ENCODE measurements around the gene CPEB4.

The CPEB4 gene

GRCh38 chr5:173859408-173860159 is 28.6 kb upstream of the CPEB4 start:
- no peak for DNase-seq (ENCODE audit: low spot score)

- DNase-seq (ENCODE audit: low spot score) = no peak
Observed at GRCh38 chr5:173862047-173862477, 26.1 kb upstream of the CPEB4 start.

GRCh38 chr5:173863359-173863758 is 24.8 kb upstream of the CPEB4 start:
- DNase-seq (ENCODE audit: low spot score) = no peak

DNA sequence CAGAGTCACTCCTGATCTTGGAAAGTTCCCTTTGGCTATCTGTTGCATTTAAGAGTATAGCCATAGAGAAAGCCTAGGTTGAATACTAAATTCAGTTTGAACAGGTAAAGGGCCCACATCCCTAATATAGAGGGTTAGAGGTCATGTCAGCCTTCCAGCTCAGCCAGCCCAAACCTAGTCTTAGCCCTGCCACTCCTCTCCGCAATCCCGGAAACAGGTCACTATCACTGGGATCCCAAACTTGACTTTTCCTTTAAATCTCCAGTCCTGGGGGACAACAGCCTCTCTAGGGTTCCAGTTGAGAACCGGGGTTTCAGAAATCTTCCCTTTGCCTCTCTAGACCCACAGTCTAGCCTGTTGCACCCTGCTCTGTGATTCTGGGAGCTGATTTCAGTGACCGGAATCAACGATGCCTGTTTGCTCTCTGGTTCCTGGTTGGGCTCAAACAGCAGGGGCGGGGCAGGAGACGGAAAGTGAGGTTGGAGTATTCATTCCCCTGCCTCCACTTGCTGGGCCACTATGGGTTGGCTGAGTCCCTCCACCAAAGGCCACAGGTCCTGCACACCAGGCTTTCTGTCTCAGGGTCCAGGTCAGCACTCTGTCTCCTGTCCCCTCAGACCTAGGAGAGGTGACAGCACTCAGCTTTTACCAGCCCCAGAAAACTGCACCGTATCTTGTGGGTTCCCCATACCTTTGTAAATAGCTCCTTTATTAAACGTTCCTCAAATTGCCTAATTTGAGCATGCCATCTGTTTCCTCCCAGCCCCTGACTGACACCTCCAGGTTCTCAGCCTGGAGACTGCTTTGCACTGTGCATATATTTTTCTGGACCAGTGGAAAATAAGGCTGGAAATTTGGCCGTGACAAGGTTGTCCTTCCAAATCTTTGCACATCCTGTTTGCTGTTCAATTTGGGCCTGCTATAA is 23.8 kb upstream of the CPEB4 start:
- no peak for DNase-seq (ENCODE audit: low spot score)

GRCh38 chr5:173866243-173866857 is 21.8 kb upstream of the CPEB4 start:
- no peak for DNase-seq (ENCODE audit: low spot score)

DNA sequence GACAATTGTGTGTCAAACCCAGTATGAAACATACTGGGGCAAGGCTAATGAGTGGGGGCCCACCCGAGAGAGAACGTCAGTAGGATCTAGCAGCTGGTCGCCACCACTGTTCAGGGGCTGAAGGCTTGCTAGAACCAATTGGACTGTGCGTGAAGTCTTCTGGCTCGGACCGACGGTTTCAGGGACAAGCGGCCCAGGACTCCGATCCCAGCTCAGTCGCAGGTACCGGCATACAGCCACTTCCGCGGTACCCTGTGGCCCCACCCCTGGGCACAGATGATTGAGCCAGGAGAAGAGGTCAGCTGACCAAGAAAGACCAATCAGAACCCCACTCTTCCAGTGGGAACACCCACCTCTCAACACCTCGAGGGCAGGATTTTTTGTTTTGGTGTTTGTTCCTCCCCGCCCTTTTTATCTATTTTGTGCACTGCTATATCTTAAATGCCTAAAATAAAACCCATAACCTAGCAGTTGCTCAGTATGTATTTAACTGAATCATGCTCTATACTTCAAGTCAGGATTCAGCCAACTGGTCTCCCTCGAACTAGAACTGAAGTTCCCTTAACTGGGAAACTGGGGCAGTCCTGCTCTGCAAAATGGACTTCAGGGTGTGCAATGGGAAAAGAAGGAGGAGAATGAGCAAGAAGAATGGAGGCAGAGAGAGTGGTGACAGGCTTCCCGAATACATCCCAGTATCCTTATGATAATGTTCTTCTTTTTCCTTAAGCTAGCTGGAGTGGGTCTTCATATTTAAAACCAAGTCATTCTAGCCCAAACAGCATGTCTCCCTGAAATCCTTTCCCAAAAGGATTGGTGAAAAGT is 21.1 kb upstream of the CPEB4 start:
- no peak for DNase-seq (ENCODE audit: low spot score)

GRCh38 chr5:173868096-173868880 is 19.9 kb upstream of the CPEB4 start:
- no peak for DNase-seq (ENCODE audit: low spot score)

- no peak for DNase-seq (ENCODE audit: low spot score)
Observed at GRCh38 chr5:173869316-173869715, 18.8 kb upstream of the CPEB4 start.

DNA sequence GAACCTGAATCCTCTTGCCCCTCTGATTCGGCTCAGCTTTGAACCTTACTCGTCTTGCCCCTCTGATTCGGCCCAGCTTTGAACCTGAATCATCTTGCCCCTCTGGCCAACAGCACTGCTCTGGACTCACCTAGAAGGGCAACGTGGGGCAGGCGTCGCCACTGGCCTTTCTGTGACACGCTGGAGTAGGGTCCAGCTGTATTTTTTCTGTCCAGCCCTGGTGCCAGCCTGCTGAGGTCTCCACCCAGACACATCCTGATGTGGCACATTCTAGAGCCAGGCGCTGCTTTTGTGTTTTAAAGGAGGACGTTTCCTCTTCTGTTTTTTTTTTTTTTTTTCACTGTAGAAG is 15.2 kb upstream of the CPEB4 start:
- no peak for DNase-seq (ENCODE audit: low spot score)

GRCh38 chr5:173873306-173873922 is 14.7 kb upstream of the CPEB4 start:
- DNase-seq (ENCODE audit: low spot score) = no peak

DNA sequence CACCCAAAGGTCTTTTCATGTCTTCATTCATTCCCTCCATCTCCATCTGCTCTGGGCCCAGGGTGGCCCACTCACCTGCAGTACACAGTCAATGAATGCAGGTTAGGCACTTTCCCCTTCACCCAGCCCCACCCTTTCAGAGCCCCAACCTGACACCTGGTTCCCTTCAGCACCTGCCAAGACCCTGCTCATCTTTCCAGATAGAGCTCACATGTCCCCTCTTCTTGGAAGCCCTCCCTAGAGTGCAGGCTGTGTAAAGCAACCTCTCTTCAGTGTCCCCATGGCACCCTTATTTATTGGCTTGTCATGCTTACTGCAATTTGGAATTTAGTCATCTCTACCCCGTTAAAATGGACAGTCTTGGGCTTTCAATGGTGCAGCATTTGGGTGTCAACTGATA is 13.0 kb upstream of the CPEB4 start:
- DNase-seq (ENCODE audit: low spot score) = no peak

DNA sequence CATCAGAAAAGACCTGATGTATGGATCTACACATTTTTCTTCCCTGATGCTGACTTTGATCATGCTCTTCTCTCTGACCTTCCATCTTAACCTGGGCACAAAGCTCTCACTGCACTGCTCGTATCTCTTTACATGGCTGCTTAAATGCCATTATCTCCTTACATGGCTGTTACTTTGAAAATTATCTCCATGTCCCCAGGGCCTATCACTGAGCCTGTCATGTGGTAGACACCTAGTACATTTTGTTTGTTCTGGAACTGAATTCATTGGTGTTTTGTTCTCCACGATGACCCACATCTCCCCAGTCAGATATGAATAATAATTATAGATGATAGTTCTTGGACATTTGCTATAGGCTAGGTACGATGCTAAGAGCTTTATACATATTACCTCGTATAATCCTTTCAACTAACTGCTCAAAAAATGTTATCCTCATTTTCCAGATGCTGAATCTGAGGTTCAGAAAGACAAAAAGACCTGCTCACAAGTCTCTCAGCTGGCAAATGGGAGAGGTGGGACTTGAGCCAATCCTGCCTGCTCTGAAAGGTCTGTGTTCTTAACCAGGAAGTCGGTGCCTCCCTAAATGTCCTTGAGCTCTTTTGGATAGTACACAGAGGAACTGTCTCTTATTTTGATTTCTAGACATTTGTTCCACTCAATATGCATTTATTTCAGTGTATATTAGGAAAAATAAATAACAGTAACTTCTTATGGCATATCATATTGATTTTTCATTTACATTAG is 9.8 kb upstream of the CPEB4 start:
- no peak for DNase-seq (ENCODE audit: low spot score)

DNA sequence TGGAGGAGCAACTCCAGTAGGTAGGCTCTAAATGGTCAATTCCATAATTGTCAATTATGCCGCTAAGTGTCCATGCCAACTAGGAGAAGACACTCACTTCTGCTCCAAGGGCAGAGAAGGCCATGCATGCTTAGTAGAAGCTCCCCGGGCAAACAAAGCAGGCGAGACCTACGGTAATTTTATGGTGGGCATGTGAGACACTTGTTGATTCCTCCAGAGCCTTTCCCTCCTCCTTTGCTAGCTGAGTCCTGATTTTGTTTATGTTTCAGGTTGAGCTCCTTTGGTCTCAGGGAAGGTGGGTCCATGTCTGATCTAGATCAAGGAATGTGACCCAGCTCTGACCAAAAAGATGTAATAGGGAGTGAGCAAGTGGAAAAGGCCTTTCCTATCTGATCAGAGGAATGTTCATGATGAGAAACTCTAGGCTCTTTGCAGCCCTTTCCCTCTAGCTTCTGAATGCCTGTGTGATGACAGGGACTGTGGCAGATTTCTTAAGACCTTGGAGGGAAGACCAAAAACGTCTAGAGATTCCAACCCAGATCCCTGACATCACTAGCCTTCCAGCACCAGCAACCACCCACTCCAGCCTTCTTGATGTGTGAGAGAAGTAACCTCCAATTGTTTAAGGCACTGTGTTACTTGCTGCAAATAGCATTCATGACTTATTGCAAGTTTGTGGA is 7.7 kb upstream of the CPEB4 start:
- DNase-seq (ENCODE audit: low spot score) = no peak

DNA sequence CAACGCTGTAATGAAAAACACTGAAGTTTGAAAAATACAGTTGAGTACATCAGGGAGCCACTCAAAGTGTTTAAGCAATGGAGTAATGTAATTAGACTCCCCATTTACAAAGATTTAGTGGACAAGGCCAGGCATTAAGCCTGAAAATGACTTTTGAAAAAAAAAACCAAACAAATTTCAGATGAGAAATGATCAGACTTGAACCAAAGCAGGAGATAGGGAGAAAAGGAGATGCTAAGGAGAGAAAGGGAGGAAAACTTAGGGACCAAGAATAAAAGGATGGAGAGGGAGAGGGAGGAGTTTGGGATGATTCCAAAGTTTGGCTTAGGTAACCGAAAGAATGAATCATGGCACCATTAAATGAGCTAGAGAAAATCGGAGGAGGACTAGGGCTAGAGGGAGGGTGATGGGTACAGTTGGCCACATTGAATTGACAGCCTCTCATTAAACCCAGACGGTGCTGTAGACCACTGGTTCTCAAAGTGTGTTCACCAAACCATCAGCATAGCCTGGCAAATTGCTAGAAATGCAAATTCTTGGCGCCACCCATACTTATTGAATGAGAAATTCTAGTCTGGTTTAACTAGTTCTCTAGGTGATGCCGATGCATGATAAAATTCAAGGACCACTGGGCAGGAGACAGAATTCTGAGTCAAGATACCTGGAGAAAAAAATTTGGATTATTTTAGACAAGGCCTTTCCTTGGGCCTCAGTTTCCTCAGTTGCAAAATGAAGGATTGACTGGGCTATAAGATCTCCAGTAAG is 6.2 kb upstream of the CPEB4 start:
- DNase-seq (ENCODE audit: low spot score) = no peak

GRCh38 chr5:173882632-173883031 is 5.5 kb upstream of the CPEB4 start:
- no peak for DNase-seq (ENCODE audit: low spot score)

DNA sequence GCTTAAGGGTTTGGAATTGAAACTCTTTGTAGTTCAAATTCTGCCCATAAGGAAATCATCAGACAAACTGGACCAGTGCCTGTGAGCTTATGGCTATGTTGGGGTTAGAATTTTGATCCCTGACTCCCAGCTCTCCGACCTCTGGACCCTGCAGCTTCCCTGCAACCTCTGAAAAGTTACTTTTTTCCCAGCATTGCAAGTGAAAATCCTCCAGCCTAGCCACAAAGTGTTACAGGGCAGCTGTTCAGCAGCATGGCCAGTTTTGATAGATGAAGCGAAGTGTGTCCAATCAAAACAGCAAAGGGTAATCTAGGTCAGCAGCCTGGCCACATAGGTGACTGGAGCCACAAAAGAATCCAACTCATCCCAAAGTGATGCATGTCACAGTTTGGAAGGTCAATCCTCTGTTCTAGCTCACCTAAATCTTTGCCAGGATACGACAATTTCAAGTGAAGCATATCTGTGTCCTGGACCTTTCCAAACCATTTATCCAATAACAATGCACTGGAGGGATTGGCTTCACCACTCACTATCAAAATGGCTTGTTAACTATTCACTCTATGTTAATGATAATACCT is 4.7 kb upstream of the CPEB4 start:
- no peak for DNase-seq (ENCODE audit: low spot score)

GRCh38 chr5:173884402-173885053 is 3.6 kb upstream of the CPEB4 start:
- DNase-seq (ENCODE audit: low spot score) = no peak

GRCh38 chr5:173885054-173885443 is 3.1 kb upstream of the CPEB4 start:
- no peak for DNase-seq (ENCODE audit: low spot score)

All from HuH-7.5 (cell line).